ENCODE measurements around the gene NPAS2. TPM values are rescaled to one million over a fixed set of nuclear protein-coding genes. Genes with fewer than 3 reads are reported as not detected.

The NPAS2 gene
- total RNA-seq, 1 experiment from 2014 or later: 38.3 TPM

DNA sequence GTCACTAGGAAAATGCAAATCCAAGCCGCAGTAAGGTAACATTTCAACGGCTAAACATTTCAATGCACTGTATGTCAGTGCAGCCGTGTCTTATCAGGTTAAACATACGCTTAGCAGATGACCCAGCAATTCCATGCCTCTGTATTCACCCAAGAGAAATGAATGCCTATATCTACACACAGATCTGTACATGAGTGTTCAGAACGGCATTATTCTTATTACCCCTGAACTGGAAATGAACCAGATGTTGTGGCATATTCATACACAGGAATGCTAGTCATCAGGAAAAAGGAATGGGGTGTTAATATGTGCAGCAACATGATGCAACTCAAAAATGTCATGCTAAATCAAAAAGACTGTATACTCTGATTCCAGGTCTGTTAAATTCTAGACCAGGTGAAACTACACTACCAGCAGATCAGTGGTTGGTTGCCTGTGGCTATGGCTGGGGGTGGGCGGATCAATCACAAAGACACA, 101.8 kb downstream of the NPAS2 start:
- intact Hi-C loops (cut with micrococcal nuclease; ENCODE audit: unreplicated experiment): no loop called here

GRCh38 chr2:100923461-100924060, 103.6 kb downstream of the NPAS2 start:
- CTCF ChIA-PET: no interaction called here

More for the DNA sequence above, 101.8 kb downstream of the NPAS2 start:
- Histone ChIP-seq H3K27me3 (ENCODE audit: insufficient read depth, low read depth) (no peaks in the 10 kb centered on the region), H2AFZ (no peak overlapping the region), H3K79me2 (ENCODE audit: low read depth) (peaks cover 7% of the 10 kb centered on the region; the same call in 1 of the 2 replicates), H3K4me2 (no peak overlapping the region), H3K27ac (no peak overlapping the region), H4K20me1 (ENCODE audit: insufficient read depth) (peaks cover 5% of the 10 kb centered on the region), H3K36me3 (ENCODE audit: low read depth) (peaks cover 23% of the 10 kb centered on the region), H3K4me3 (no peak overlapping the region), H3F3A (ENCODE audit: insufficient read depth, low read depth) (peaks cover 30% of the 10 kb centered on the region), H3K4me1 (replicated peaks; ENCODE audit: insufficient read depth) (no peaks in the 10 kb centered on the region), H3K9me3 (ENCODE audit: insufficient read depth, low read depth) (no peaks in the 10 kb centered on the region; the same call in 1 of the 2 replicates), H3K9me2 (ENCODE audit: insufficient read depth) (no peaks in the 10 kb centered on the region)
- POLR2A ChIA-PET (ENCODE audit: unreplicated experiment): no interaction called here
- CTCF ChIA-PET: no interaction called here
- no TSS peak for BruUV-seq (replicated peaks)
- TF ChIP-seq CTCF (conservative IDR thresholded peaks at IDR 0.05) (no peak), EZH2 (IDR thresholded peaks at IDR 0.05; ENCODE audit: low read depth) (no peak)
- no peak for DNase-seq

DNA sequence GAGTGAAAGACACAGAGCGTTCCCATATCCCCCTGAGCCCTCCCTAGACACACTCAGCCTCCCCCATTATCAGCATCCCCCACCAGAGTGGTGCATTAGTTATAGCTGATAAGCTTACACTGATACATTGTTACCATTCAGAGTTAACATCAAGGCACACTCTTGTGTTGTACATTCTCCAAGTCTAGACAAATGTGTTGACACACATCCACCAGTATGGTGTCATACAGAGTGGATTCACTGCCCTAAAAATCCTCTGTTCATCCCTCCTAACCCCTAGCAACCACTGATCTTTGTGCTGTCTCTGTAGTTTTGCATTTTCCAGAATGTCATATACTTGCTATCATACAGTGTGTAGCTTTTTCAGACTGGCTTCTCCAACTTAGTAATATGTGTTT, 104.2 kb downstream of the NPAS2 start:
- no peaks in the 10 kb centered on the region for H3K4me1 ChIP-seq (replicated peaks; ENCODE audit: insufficient read depth)
- H3K36me3 ChIP-seq (ENCODE audit: low read depth): peaks cover 20% of the 10 kb centered on the region
- H3K4me3 ChIP-seq: no peak overlapping the region
- H3K79me2 ChIP-seq (ENCODE audit: low read depth): 0 out of 2 replicates have a peak, but pooled peaks cover under 1% of the 10 kb centered on the region
- H3K9me2 ChIP-seq (ENCODE audit: insufficient read depth): no peaks in the 10 kb centered on the region
- no peak for TF ChIP-seq CTCF (conservative IDR thresholded peaks at IDR 0.05)
- H3K27me3 ChIP-seq (ENCODE audit: insufficient read depth, low read depth): no peaks in the 10 kb centered on the region
- H3K4me2 ChIP-seq: no peak overlapping the region
- peaks cover 25% of the 10 kb centered on the region; the same call in 1 of the 2 replicates for H3F3A ChIP-seq (ENCODE audit: insufficient read depth, low read depth)
- ChIA-PET CTCF (no interaction called here), POLR2A (ENCODE audit: unreplicated experiment) (no interaction called here)
- H3K27ac ChIP-seq: no peak overlapping the region
- H3K9me3 ChIP-seq (ENCODE audit: insufficient read depth, low read depth): no peaks in the 10 kb centered on the region; the same call in 1 of the 2 replicates
- BruUV-seq (replicated peaks): no TSS peak
- DNase-seq: no peak
- intact Hi-C loops (cut with micrococcal nuclease; ENCODE audit: unreplicated experiment): no loop called here
- H2AFZ ChIP-seq: no peak overlapping the region
- H4K20me1 ChIP-seq (ENCODE audit: insufficient read depth): peaks cover 8% of the 10 kb centered on the region; the same call in 1 of the 2 replicates

More at GRCh38 chr2:100923461-100924060, 103.6 kb downstream of the NPAS2 start:
- Histone ChIP-seq H3K4me1 (replicated peaks; ENCODE audit: insufficient read depth) (no peaks in the 10 kb centered on the region), H3K27ac (no peak overlapping the region), H3F3A (ENCODE audit: insufficient read depth, low read depth) (peaks cover 25% of the 10 kb centered on the region; the same call in 1 of the 2 replicates), H3K79me2 (ENCODE audit: low read depth) (peaks cover 6% of the 10 kb centered on the region; the same call in 1 of the 2 replicates), H3K36me3 (ENCODE audit: low read depth) (peaks cover 23% of the 10 kb centered on the region), H3K27me3 (ENCODE audit: insufficient read depth, low read depth) (no peaks in the 10 kb centered on the region), H4K20me1 (ENCODE audit: insufficient read depth) (peaks cover 8% of the 10 kb centered on the region; the same call in 1 of the 2 replicates), H3K4me2 (no peak overlapping the region), H3K9me2 (ENCODE audit: insufficient read depth) (no peaks in the 10 kb centered on the region), H3K4me3 (no peak overlapping the region), H3K9me3 (ENCODE audit: insufficient read depth, low read depth) (no peaks in the 10 kb centered on the region; the same call in 1 of the 2 replicates), H2AFZ (no peak overlapping the region)
- no peak for DNase-seq
- POLR2A ChIA-PET (ENCODE audit: unreplicated experiment): no interaction called here
- intact Hi-C loops (cut with micrococcal nuclease; ENCODE audit: unreplicated experiment): no loop called here
- no TSS peak for BruUV-seq (replicated peaks)
- TF ChIP-seq EZH2 (IDR thresholded peaks at IDR 0.05; ENCODE audit: low read depth): no peak
- no peak for TF ChIP-seq CTCF (conservative IDR thresholded peaks at IDR 0.05)

Measured in PC-9 (cell line).